ENCODE measurements around the gene ENPP1.

The ENPP1 gene

DNA sequence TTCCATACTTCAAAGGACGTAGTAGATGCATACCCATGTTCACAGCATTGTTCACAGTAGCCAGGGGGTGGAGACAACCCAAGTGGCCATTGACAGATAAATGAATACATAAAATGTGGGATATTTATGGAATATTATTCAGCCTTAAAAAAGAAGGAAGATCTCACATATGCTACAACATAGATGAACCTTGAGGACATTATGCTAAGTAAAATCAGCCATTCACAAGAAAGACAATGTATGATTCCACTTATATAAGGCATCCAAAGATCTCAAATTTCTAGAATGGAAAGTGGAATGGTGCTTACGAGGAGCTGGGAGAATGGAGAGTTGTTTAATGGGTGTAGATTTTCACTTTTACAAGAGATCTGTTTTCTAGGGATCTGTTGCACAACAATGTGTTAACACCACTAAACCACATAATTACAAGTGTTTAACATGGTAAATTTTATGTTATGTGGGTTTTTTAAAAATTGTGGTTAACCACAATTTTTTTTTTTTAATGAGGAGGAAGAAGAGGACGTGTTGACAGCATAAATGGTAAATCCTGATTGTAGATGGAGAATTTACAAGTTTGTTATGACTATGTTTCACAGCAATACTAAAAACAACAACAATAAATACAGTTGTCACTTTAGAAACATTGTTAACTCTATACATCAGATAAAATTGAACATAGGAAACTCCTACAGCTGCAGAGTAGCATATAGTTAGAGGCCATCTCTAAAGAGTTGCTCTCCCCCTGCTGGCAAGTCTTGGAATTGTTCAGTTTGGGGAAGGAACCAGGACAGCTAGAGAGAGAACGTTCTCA lies 101.8 kb downstream of the ENPP1 start:
- H3K79me2 ChIP-seq (ENCODE audit: insufficient read depth, low read length) = no peaks in the 10 kb centered on the region
- no peaks in the 10 kb centered on the region for H3K27me3 ChIP-seq (ENCODE audit: insufficient read depth, low read length)
- no peak overlapping the region for H3K9ac ChIP-seq (ENCODE audit: low read length)
- H3K27ac ChIP-seq (ENCODE audit: low read depth, low read length, poor library complexity, severe bottlenecking) = no peak overlapping the region
- H3K9me3 ChIP-seq (ENCODE audit: low read length) = no peaks in the 10 kb centered on the region
- H4K20me1 ChIP-seq (ENCODE audit: insufficient read depth, low read length) = no peaks in the 10 kb centered on the region
- H3K9me2 ChIP-seq (ENCODE audit: low read depth, low read length) = no peaks in the 10 kb centered on the region
- no peak for TF ChIP-seq EZH2 (IDR thresholded peaks at IDR 0.05; ENCODE audit: borderline replicate concordance, low read length)
- TF ChIP-seq, protein P1, sequence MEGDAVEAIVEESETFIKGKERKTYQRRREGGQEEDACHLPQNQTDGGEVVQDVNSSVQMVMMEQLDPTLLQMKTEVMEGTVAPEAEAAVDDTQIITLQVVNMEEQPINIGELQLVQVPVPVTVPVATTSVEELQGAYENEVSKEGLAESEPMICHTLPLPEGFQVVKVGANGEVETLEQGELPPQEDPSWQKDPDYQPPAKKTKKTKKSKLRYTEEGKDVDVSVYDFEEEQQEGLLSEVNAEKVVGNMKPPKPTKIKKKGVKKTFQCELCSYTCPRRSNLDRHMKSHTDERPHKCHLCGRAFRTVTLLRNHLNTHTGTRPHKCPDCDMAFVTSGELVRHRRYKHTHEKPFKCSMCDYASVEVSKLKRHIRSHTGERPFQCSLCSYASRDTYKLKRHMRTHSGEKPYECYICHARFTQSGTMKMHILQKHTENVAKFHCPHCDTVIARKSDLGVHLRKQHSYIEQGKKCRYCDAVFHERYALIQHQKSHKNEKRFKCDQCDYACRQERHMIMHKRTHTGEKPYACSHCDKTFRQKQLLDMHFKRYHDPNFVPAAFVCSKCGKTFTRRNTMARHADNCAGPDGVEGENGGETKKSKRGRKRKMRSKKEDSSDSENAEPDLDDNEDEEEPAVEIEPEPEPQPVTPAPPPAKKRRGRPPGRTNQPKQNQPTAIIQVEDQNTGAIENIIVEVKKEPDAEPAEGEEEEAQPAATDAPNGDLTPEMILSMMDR (IDR thresholded peaks at IDR 0.05; ENCODE audit: low read length) = peak; percentile 88
- no peak overlapping the region for H3K4me3 ChIP-seq (ENCODE audit: low read depth, low read length, poor library complexity, severe bottlenecking)
- H3F3A ChIP-seq (ENCODE audit: insufficient read depth, low read length) = no peaks in the 10 kb centered on the region
- no peak overlapping the region for H2AFZ ChIP-seq (ENCODE audit: low read length)
- H3K4me2 ChIP-seq (ENCODE audit: low read length) = no peak overlapping the region
- H3K36me3 ChIP-seq (ENCODE audit: insufficient read depth, low read length) = no peaks in the 10 kb centered on the region
- H3K4me1 ChIP-seq (ENCODE audit: insufficient read depth, low read length, severe bottlenecking) = no peaks in the 10 kb centered on the region

GRCh38 chr6:131910219-131910589 lies 102.4 kb downstream of the ENPP1 start:
- Histone ChIP-seq H3K79me2 (ENCODE audit: insufficient read depth, low read length) (no peaks in the 10 kb centered on the region), H3K27ac (ENCODE audit: low read depth, low read length, poor library complexity, severe bottlenecking) (no peak overlapping the region), H3K9ac (ENCODE audit: low read length) (no peak overlapping the region), H3K27me3 (ENCODE audit: insufficient read depth, low read length) (no peaks in the 10 kb centered on the region), H3K4me1 (ENCODE audit: insufficient read depth, low read length, severe bottlenecking) (no peaks in the 10 kb centered on the region), H3K36me3 (ENCODE audit: insufficient read depth, low read length) (no peaks in the 10 kb centered on the region), H3K4me2 (ENCODE audit: low read length) (no peak overlapping the region), H3K9me3 (ENCODE audit: low read length) (no peaks in the 10 kb centered on the region), H4K20me1 (ENCODE audit: insufficient read depth, low read length) (no peaks in the 10 kb centered on the region), H2AFZ (ENCODE audit: low read length) (no peak overlapping the region), H3K4me3 (ENCODE audit: low read depth, low read length, poor library complexity, severe bottlenecking) (no peak overlapping the region), H3K9me2 (ENCODE audit: low read depth, low read length) (no peaks in the 10 kb centered on the region), H3F3A (ENCODE audit: insufficient read depth, low read length) (no peaks in the 10 kb centered on the region)
- TF ChIP-seq, protein P1 (IDR thresholded peaks at IDR 0.05; ENCODE audit: low read length) = no peak
- no peak for TF ChIP-seq EZH2 (IDR thresholded peaks at IDR 0.05; ENCODE audit: borderline replicate concordance, low read length)

DNA sequence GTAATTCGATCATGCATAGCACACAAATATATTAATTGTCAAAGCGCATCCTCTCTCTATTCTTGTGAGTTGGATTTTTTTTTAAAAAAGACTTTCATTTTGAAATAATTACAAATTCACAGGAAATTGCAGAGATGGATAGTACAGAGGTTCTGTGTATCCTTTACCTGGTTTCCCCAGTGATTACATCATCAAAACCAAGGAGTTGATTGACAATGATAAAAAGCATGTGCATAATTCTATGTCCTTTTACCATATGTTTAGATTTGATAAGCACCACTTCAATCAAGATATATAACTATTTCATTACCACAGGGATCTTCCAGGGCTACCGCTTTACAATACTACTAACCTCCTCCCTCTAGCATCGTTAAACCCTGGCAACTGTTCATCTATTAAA lies 103.1 kb downstream of the ENPP1 start:
- no peak overlapping the region for H2AFZ ChIP-seq (ENCODE audit: low read length)
- no peaks in the 10 kb centered on the region for H3K9me2 ChIP-seq (ENCODE audit: low read depth, low read length)
- H3K9me3 ChIP-seq (ENCODE audit: low read length) = no peaks in the 10 kb centered on the region
- H3K27ac ChIP-seq (ENCODE audit: low read depth, low read length, poor library complexity, severe bottlenecking) = no peak overlapping the region
- no peaks in the 10 kb centered on the region for H3K4me1 ChIP-seq (ENCODE audit: insufficient read depth, low read length, severe bottlenecking)
- H3K4me2 ChIP-seq (ENCODE audit: low read length) = no peak overlapping the region
- no peaks in the 10 kb centered on the region for H4K20me1 ChIP-seq (ENCODE audit: insufficient read depth, low read length)
- no peaks in the 10 kb centered on the region for H3K79me2 ChIP-seq (ENCODE audit: insufficient read depth, low read length)
- no peaks in the 10 kb centered on the region for H3F3A ChIP-seq (ENCODE audit: insufficient read depth, low read length)
- H3K4me3 ChIP-seq (ENCODE audit: low read depth, low read length, poor library complexity, severe bottlenecking) = no peak overlapping the region
- no peaks in the 10 kb centered on the region for H3K27me3 ChIP-seq (ENCODE audit: insufficient read depth, low read length)
- TF ChIP-seq, protein P1 (IDR thresholded peaks at IDR 0.05; ENCODE audit: low read length) = no peak
- TF ChIP-seq EZH2 (IDR thresholded peaks at IDR 0.05; ENCODE audit: borderline replicate concordance, low read length) = no peak
- no peaks in the 10 kb centered on the region for H3K36me3 ChIP-seq (ENCODE audit: insufficient read depth, low read length)
- no peak overlapping the region for H3K9ac ChIP-seq (ENCODE audit: low read length)

All from OCI-LY1 (cell line).